ENCODE measurements around the gene CYP51A1.
"Not testable (repeated sequence)": the region's sequence is repeated elsewhere in the genome, so short reads cannot be mapped to it uniquely, and the experiment has no call there.

Gene CYP51A1

GRCh38 chr7:92137557-92137956 lies 3.3 kb upstream of the CYP51A1 start:
- no peak for DNase-seq
- Mint-ChIP-seq H3K27me3 (no peaks in the 10 kb centered on the region), H3K4me3 (no peak overlapping the region)

GRCh38 chr7:92135052-92135889 lies 994 bp upstream of the CYP51A1 start:
- DNase-seq = no peak
- H3K27ac Mint-ChIP-seq = peak overlapping the region; percentile 100
- no peaks in the 10 kb centered on the region for H3K27me3 Mint-ChIP-seq
- no peaks in the 10 kb centered on the region for H3K9me3 Mint-ChIP-seq
- peaks cover 37% of the 10 kb centered on the region for H3K4me1 Mint-ChIP-seq (ENCODE audit: low read depth)
- H3K36me3 Mint-ChIP-seq (ENCODE audit: low read depth) = peaks cover 36% of the 10 kb centered on the region
- H3K4me3 Mint-ChIP-seq = peak overlapping the region; percentile 98

More at GRCh38 chr7:92137557-92137956, 3.3 kb upstream of the CYP51A1 start:
- peaks cover 20% of the 10 kb centered on the region for H3K36me3 Mint-ChIP-seq (ENCODE audit: low read depth)
- H3K27ac Mint-ChIP-seq = no peak overlapping the region
- peaks cover 23% of the 10 kb centered on the region for H3K4me1 Mint-ChIP-seq (ENCODE audit: low read depth)
- H3K9me3 Mint-ChIP-seq = no peaks in the 10 kb centered on the region

DNA sequence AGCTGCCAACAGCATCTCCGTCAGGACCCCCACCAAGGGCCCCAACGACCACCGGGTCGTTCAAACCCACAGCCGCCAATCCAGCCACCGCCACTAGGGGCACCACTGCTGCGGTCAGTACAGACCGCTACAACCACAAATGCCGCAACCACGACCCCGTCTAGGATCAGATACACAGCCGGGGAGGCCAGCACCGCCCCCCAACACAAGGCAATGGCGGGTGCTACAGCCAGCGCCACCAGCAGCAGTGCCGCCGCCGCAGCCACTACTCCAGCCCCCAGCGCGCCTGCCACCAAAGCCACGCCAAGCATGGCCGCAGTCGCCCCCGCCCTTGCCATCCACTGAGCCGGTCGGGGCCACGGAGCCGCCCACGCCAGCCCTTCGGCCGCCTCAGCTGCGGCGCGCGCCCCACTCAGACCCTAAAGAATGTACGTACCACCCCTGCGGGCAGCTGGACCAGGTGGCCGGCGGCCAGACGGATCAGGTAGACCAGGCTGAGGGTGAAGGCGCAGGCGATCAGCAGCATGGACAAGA lies 473 bp downstream of the CYP51A1 start:
- Mint-ChIP-seq H3K4me3 (peak overlapping the region; percentile 98), H3K4me1 (ENCODE audit: low read depth) (peaks cover 40% of the 10 kb centered on the region), H3K27ac (peak overlapping the region; percentile 100), H3K27me3 (no peaks in the 10 kb centered on the region), H3K9me3 (no peaks in the 10 kb centered on the region), H3K36me3 (ENCODE audit: low read depth) (peaks cover 50% of the 10 kb centered on the region)
- peak; percentile 78 for DNase-seq

GRCh38 chr7:92133133-92133736 lies 1.0 kb downstream of the CYP51A1 start:
- Mint-ChIP-seq H3K36me3 (ENCODE audit: low read depth) (peaks cover 55% of the 10 kb centered on the region), H3K4me1 (ENCODE audit: low read depth) (peaks cover 40% of the 10 kb centered on the region), H3K9me3 (no peaks in the 10 kb centered on the region), H3K27ac (peak overlapping the region; percentile 100), H3K27me3 (no peaks in the 10 kb centered on the region), H3K4me3 (peak overlapping the region; percentile 98)
- no peak for DNase-seq

- no peak for DNase-seq
- Mint-ChIP-seq H3K27ac (no peak overlapping the region), H3K9me3 (no peaks in the 10 kb centered on the region), H3K36me3 (ENCODE audit: low read depth) (peaks cover 68% of the 10 kb centered on the region), H3K4me1 (ENCODE audit: low read depth) (peaks cover 40% of the 10 kb centered on the region), H3K4me3 (peak overlapping the region; percentile 26), H3K27me3 (no peaks in the 10 kb centered on the region)
Observed at GRCh38 chr7:92131764-92132330, 2.4 kb downstream of the CYP51A1 start.

GRCh38 chr7:92131093-92131492 lies 3.2 kb downstream of the CYP51A1 start:
- no peak for DNase-seq
- H3K36me3 Mint-ChIP-seq (ENCODE audit: low read depth) = peaks cover 75% of the 10 kb centered on the region
- peaks cover 40% of the 10 kb centered on the region for H3K4me1 Mint-ChIP-seq (ENCODE audit: low read depth)
- H3K27me3 Mint-ChIP-seq = no peaks in the 10 kb centered on the region
- H3K27ac Mint-ChIP-seq = no peak overlapping the region
- no peak overlapping the region for H3K4me3 Mint-ChIP-seq
- no peaks in the 10 kb centered on the region for H3K9me3 Mint-ChIP-seq

DNA sequence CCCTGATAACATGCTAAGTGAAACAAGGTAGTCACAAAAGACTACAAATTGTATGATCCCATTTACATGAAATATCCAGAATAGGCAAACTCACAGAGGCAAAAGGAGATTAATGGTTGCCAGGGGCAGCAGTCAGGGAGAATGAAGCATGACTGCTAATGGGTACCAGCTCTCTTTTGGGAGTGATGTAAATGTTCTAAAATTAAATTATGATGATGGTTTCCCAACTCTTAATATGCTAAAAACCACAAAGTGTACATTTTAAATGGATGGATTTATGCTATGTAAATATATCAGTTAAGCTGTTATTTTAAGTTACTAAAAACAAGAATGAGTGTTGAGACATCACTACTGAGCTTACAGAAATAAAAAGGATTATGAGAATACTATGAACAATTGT lies 12.6 kb downstream of the CYP51A1 start:
- Mint-ChIP-seq H3K27me3 (no peaks in the 10 kb centered on the region), H3K36me3 (ENCODE audit: low read depth) (peaks cover 97% of the 10 kb centered on the region), H3K4me3 (no peak overlapping the region), H3K9me3 (no peaks in the 10 kb centered on the region), H3K27ac (no peak overlapping the region), H3K4me1 (ENCODE audit: low read depth) (peaks cover 7% of the 10 kb centered on the region)
- DNase-seq = no peak

- H3K27ac Mint-ChIP-seq = no peak overlapping the region
- H3K36me3 Mint-ChIP-seq (ENCODE audit: low read depth) = peaks cover 97% of the 10 kb centered on the region
- peaks cover 5% of the 10 kb centered on the region for H3K4me1 Mint-ChIP-seq (ENCODE audit: low read depth)
- no peaks in the 10 kb centered on the region for H3K9me3 Mint-ChIP-seq
- no peak overlapping the region for H3K4me3 Mint-ChIP-seq
- no peaks in the 10 kb centered on the region for H3K27me3 Mint-ChIP-seq
- DNase-seq = no peak
Observed at GRCh38 chr7:92119213-92119759, 15.0 kb downstream of the CYP51A1 start.

DNA sequence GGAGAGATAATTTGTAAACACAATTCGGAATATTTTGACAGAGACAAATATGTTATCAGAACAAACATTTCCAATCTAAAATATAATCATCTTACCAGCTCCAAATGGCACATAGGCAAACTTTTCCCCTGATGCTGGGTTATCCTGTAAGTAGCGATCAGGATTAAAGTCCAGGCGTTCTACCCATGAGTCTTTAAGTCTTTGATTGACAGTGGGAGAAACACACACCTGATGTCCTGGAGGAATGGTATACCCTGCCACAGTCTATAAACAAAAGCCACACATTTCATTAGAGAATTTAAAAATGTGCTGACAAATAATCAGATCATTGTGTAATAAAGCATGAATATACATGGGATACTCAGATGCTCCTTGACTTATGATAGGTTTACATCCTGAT lies 17.3 kb downstream of the CYP51A1 start:
- H3K27ac Mint-ChIP-seq = no peak overlapping the region
- no peak overlapping the region for H3K4me3 Mint-ChIP-seq
- H3K4me1 Mint-ChIP-seq (ENCODE audit: low read depth) = peaks cover 5% of the 10 kb centered on the region
- no peak for DNase-seq
- peaks cover 93% of the 10 kb centered on the region for H3K36me3 Mint-ChIP-seq (ENCODE audit: low read depth)
- H3K27me3 Mint-ChIP-seq = no peaks in the 10 kb centered on the region
- H3K9me3 Mint-ChIP-seq = no peaks in the 10 kb centered on the region

DNA sequence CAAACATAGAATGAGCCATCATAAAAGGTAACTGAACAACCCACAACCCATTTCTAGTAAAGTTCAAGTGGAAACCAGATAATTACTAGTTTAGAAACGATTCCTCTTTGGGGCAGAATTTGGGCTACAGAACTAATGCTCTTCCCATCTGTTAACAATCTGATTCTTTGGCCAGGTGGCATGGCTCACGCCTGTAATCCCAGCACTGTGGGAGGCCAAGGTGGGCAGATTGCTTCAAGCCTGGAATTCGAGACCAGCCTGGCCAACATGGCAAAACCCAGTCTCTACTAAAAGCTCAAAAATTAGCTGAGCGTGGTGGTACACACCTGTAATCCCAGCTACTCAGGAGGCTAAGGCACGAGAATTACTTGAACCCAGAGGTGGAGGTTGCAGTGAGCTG lies 18.5 kb downstream of the CYP51A1 start:
- no peaks in the 10 kb centered on the region for H3K27me3 Mint-ChIP-seq
- no peak overlapping the region for H3K4me3 Mint-ChIP-seq
- DNase-seq = no peak
- peaks cover 93% of the 10 kb centered on the region for H3K36me3 Mint-ChIP-seq (ENCODE audit: low read depth)
- H3K4me1 Mint-ChIP-seq (ENCODE audit: low read depth) = peaks cover 5% of the 10 kb centered on the region
- H3K9me3 Mint-ChIP-seq = no peaks in the 10 kb centered on the region
- peak overlapping the region; percentile 61 for H3K27ac Mint-ChIP-seq

GRCh38 chr7:92110857-92111256 lies 23.4 kb downstream of the CYP51A1 start:
- no peak overlapping the region for H3K4me3 Mint-ChIP-seq
- H3K27ac Mint-ChIP-seq = no peak overlapping the region
- H3K36me3 Mint-ChIP-seq (ENCODE audit: low read depth) = peaks cover 88% of the 10 kb centered on the region
- no peak for DNase-seq
- H3K27me3 Mint-ChIP-seq = no peaks in the 10 kb centered on the region
- no peaks in the 10 kb centered on the region for H3K4me1 Mint-ChIP-seq (ENCODE audit: low read depth)
- no peaks in the 10 kb centered on the region for H3K9me3 Mint-ChIP-seq

DNA sequence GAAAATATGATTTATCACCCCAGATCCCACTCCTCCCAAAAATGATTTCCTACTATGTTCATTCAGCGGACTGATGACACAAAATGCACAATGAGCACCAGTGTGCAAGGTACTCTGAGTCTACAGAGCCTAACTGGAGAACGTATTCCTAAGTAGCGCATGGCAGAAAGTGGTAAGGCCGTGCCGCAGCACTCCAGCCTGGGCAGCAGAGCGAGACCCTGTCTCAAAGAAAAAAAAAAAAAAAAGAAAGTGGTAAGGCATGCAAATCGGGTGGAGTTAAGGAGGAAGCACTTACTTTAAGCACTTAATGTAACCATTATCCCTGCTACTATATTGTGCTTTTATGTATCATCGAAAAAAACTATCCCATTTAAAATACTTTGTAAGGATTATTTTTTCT lies 25.5 kb downstream of the CYP51A1 start:
- no peak for DNase-seq
- H3K27me3 Mint-ChIP-seq = no peaks in the 10 kb centered on the region
- peaks cover 83% of the 10 kb centered on the region for H3K36me3 Mint-ChIP-seq (ENCODE audit: low read depth)
- no peaks in the 10 kb centered on the region for H3K9me3 Mint-ChIP-seq
- H3K4me3 Mint-ChIP-seq = no peak overlapping the region
- H3K4me1 Mint-ChIP-seq (ENCODE audit: low read depth) = no peaks in the 10 kb centered on the region
- peak overlapping the region; percentile 37 for H3K27ac Mint-ChIP-seq

DNA sequence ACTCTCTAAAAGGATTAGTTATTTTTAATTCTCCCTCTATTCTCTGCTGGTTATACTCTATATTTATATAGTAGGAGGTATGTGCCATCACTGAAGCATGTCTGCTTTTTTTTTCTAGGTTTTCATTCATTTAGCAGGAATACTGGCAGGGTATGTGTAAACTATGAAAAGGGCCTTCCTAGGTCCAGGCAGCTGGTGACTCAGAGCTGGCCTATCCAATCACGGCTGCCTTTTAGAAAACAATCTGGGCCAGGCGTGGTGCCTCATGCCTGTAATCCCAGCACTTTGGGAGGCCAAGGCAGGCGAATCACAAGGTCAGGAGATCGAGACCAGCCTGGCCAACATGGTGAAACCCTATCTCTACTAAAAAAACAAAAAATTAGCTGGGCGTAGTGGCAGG lies 31.4 kb downstream of the CYP51A1 start:
- not testable (repeated sequence) for DNase-seq; H3K4me1 Mint-ChIP-seq (ENCODE audit: low read depth); H3K4me3 Mint-ChIP-seq; H3K27ac Mint-ChIP-seq; H3K9me3 Mint-ChIP-seq; H3K27me3 Mint-ChIP-seq
- peaks cover 79% of the 10 kb centered on the region for H3K36me3 Mint-ChIP-seq (ENCODE audit: low read depth)

DNA sequence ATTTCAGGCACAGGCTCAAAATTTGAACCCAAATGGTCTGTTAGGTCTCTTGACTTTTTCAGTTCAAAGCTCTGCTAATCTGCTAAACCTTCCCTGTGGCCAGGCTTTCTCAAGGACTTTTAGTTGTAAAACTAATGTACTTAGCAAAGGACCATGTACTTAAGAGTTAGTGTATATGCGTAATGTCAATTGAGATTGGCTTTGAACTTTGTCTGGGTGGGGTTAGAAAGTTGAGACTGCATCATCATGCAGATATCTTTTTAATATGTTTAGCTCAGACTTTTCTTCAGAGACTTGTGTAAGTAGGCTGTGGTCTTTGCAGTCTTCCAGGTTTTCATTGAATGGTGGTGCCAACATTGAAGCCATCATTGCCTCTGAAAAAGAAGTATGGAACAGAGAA lies 33.7 kb downstream of the CYP51A1 start:
- H3K4me3 Mint-ChIP-seq = no peak overlapping the region
- no peak for DNase-seq
- no peaks in the 10 kb centered on the region for H3K9me3 Mint-ChIP-seq
- H3K27me3 Mint-ChIP-seq = no peaks in the 10 kb centered on the region
- no peaks in the 10 kb centered on the region for H3K4me1 Mint-ChIP-seq (ENCODE audit: low read depth)
- peak overlapping the region; percentile 27 for H3K27ac Mint-ChIP-seq
- peaks cover 77% of the 10 kb centered on the region for H3K36me3 Mint-ChIP-seq (ENCODE audit: low read depth)

All from activated T-cell treated with anti-CD3 and anti-CD28 coated beads, Interleukin-2, amount 50 U/mL, for 24 hours (primary cell).